ENCODE data around the gene LAG3. TPM values are rescaled to one million over a fixed set of nuclear protein-coding genes. Genes with fewer than 3 reads are reported as not detected.

LAG3 gene
- total RNA-seq, 4 donors from 2014 or later, result not detected

GRCh38 chr12:6820166-6820565 lies 47.8 kb downstream of the LAG3 start:
- intact Hi-C loops (cut with DNase I; ENCODE audit: low total_unique reads) (no loop called here), in situ Hi-C loops (cut with MboI; ENCODE audit: low sequenced_read_pairs in 4 of 4) (no loop called here)
- TF ChIP-seq POLR2A (IDR thresholded peaks at IDR 0.05) (no peak), CTCF (IDR thresholded peaks at IDR 0.05 in 4 of 5, conservative IDR thresholded peaks at IDR 0.05 in 1 of 5) (no peak)
- H3K9me3 ChIP-seq, result no peaks in the 10 kb centered on the region
- DNase-seq (no peak), ATAC-seq (no peak)
- H3K27ac ChIP-seq, result no peak overlapping the region
- H3K4me3 ChIP-seq, result no peak overlapping the region
- H3K4me1 ChIP-seq, result no peaks in the 10 kb centered on the region
- H3K27me3 ChIP-seq, result peaks cover 17 to 34% (median 23%) of the 10 kb centered on the region in 3 donors
- no peaks in the 10 kb centered on the region for H3K36me3 ChIP-seq

GRCh38 chr12:6821591-6822425 lies 49.5 kb downstream of the LAG3 start, which contains the start of gene GPR162:
Gene GPR162, plus strand, starts transcription at chr12:6821821. Its CDS starts 2,078 bp downstream, at chr12:6823899.
- H3K4me1 ChIP-seq, result no peaks in the 10 kb centered on the region
- in situ Hi-C loops (cut with MboI; ENCODE audit: low sequenced_read_pairs in 4 of 4) (no loop called here), intact Hi-C loops (cut with DNase I; ENCODE audit: low total_unique reads) (no loop called here)
- peak within 1 kb of the TSS; percentile 34 to 50 (median 46) for H3K4me3 ChIP-seq
- DNase-seq (no peak), ATAC-seq (peak; percentile 19 to 47)
- TF ChIP-seq CTCF (IDR thresholded peaks at IDR 0.05 in 4 of 5, conservative IDR thresholded peaks at IDR 0.05 in 1 of 5) (no peak), POLR2A (IDR thresholded peaks at IDR 0.05) (no peak)
- peak within 1 kb of the TSS in 3 of 4 donors; percentile 46 to 61 (median 48) for H3K27ac ChIP-seq
- H3K27me3 ChIP-seq, result peaks cover 17 to 50% (median 35%) of the 10 kb centered on the region in 3 donors
- no peaks in the 10 kb centered on the region for H3K9me3 ChIP-seq
- no peaks in the 10 kb centered on the region for H3K36me3 ChIP-seq

- in situ Hi-C loops (cut with MboI; ENCODE audit: low sequenced_read_pairs in 4 of 4), result no loop called here
- H3K27ac ChIP-seq, result no peak overlapping the region
- no peaks in the 10 kb centered on the region for H3K36me3 ChIP-seq
- peaks cover 3 to 6% of the 10 kb centered on the region in 2 donors for H3K4me1 ChIP-seq
- peak overlapping the region in 2 of 4 donors; percentile 34 to 50 for H3K4me3 ChIP-seq
- no peak for ATAC-seq
- TF ChIP-seq CTCF (IDR thresholded peaks at IDR 0.05 in 4 of 5, conservative IDR thresholded peaks at IDR 0.05 in 1 of 5) (no peak), POLR2A (IDR thresholded peaks at IDR 0.05) (no peak)
- peaks cover 25 to 58% (median 42%) of the 10 kb centered on the region in 3 donors for H3K27me3 ChIP-seq
- DNase-seq, result no peak
- intact Hi-C loops (cut with DNase I; ENCODE audit: low total_unique reads), result no loop called here
- no peaks in the 10 kb centered on the region for H3K9me3 ChIP-seq
Measured at GRCh38 chr12:6822426-6823135, 50.3 kb downstream of the LAG3 start.

- in situ Hi-C loops (cut with MboI; ENCODE audit: low sequenced_read_pairs in 4 of 4), result no loop called here
- peaks cover 3 to 6% of the 10 kb centered on the region in 2 donors for H3K4me1 ChIP-seq
- H3K27ac ChIP-seq, result no peak overlapping the region
- H3K36me3 ChIP-seq, result no peaks in the 10 kb centered on the region
- ATAC-seq, result no peak
- H3K27me3 ChIP-seq, result peaks cover 25 to 64% (median 42%) of the 10 kb centered on the region in 3 donors
- no peak for DNase-seq
- TF ChIP-seq POLR2A (IDR thresholded peaks at IDR 0.05) (no peak), CTCF (IDR thresholded peaks at IDR 0.05 in 4 of 5, conservative IDR thresholded peaks at IDR 0.05 in 1 of 5) (no peak)
- intact Hi-C loops (cut with DNase I; ENCODE audit: low total_unique reads), result no loop called here
- no peaks in the 10 kb centered on the region for H3K9me3 ChIP-seq
- no peak overlapping the region for H3K4me3 ChIP-seq
Measured at GRCh38 chr12:6823182-6824084, 51.1 kb downstream of the LAG3 start.
